Retinal pigment epithelial cell (primary cell): ENCODE data around the gene OTUB2.
A peak's percentile ranks its signal among the peaks of the same experiment; 100 is the strongest.

Source experiments
- DNase-seq: peaks from one replicate; pipeline ENCODE4 v3.0.0-alpha.2; 2010; ENCODE audit warnings: low read depth
- H3K4me3 ChIP-seq: 2 replicates; pipeline ENCODE4 v1.5.1; 2011; ENCODE audit warnings: mild to moderate bottlenecking, low read length, control low read depth, moderate library complexity
- TF ChIP-seq, protein P1 (sequence below): conservative IDR thresholded peaks from 2 replicates; pipeline ENCODE4 v1.5.1; 2011; ENCODE audit warnings: low read depth, low read length, control low read depth, inconsistent platforms

Gene OTUB2

DNA sequence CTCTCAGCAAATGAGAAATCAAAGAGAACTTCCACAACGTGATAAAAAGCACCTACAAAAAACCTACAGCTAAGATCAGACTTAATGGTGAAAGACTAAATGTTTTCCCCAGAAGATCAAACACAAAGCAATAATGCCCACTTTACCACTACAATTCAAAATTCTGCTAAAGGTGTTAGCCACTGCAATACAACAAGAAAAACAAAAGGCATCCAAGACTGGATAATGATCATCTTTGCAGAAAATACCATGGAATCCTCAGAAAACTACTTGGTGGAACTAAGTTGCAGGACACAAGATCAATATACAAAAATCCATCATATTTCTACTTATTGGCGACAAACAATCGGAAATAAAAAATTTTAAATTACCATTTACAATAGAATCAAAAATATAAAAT, 48.4 kb downstream of the OTUB2 start:
- DNase-seq: no peak
- no peak overlapping the region for H3K4me3 ChIP-seq
- TF ChIP-seq, protein P1, sequence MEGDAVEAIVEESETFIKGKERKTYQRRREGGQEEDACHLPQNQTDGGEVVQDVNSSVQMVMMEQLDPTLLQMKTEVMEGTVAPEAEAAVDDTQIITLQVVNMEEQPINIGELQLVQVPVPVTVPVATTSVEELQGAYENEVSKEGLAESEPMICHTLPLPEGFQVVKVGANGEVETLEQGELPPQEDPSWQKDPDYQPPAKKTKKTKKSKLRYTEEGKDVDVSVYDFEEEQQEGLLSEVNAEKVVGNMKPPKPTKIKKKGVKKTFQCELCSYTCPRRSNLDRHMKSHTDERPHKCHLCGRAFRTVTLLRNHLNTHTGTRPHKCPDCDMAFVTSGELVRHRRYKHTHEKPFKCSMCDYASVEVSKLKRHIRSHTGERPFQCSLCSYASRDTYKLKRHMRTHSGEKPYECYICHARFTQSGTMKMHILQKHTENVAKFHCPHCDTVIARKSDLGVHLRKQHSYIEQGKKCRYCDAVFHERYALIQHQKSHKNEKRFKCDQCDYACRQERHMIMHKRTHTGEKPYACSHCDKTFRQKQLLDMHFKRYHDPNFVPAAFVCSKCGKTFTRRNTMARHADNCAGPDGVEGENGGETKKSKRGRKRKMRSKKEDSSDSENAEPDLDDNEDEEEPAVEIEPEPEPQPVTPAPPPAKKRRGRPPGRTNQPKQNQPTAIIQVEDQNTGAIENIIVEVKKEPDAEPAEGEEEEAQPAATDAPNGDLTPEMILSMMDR: no peak

DNA sequence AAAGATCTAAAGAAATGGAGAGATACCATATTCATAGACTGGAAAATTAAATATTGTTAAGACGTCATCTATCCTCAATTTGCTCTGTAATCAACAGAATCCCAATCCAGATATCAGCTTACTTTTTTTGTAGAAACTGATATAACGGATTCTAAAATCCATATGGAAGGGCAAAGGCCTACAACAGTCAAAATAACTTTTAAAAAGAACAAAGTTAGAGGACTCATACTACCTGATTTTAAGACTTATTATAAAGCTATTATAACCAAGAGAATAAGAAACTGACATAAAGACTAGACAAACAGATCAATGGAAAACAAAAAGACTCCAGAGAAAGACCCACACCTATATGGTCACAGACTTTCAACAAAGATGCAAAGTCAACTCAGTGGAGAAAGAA, 48.9 kb downstream of the OTUB2 start:
- TF ChIP-seq, protein P1: no peak
- no peak for DNase-seq
- no peak overlapping the region for H3K4me3 ChIP-seq

DNA sequence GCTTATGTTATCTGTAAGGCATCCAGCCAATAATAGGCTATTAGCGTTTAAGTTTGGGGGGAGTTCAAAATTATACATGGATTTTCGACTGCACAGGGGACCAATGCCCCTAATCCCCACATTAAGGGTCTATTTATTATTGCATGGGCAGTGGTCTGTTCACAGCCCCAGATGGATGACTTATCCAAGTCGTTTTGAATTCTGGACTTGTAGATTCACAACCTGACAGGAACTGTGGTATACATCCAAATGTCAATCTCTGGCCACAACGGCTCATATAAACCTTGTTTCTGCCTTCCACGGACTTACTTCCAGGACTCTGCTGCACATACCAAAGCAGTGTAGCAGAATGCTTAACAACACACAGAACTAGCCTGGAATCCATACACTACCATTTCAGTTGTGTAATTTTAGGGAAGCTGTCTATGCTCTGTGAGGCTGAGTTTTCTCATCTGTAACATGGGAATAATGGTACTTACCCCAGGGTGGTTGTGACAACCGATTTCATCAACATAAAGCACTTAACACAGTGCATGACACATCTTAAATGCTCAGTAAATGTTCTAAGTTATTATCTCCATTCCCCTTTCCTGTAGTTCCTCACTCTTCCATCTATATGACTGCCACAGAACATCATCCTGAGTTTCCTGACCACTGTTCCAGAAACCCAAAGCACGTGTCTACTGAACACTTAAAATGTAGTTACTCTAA, 51.1 kb downstream of the OTUB2 start:
- no peak for DNase-seq
- TF ChIP-seq, protein P1: no peak
- peak overlapping the region; percentile 18 for H3K4me3 ChIP-seq

DNA sequence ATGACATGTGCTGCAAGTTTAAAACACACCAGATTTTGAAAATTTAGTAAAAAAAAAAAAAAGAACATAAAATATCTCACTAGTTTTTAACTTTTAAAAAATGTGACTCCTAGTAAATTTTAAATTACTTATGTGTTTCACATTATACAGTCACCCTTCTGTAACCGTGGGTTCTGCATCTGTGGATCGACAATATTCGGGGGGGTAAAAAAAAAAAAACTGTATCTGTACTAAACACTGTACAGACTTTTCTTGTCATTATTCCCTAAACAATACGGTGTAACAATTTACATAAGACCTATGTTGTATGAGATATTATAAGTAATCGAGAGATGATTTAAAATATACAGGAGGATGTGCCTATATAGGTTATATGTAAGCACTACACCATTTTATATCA, 51.7 kb downstream of the OTUB2 start:
- H3K4me3 ChIP-seq: no peak overlapping the region

DNA sequence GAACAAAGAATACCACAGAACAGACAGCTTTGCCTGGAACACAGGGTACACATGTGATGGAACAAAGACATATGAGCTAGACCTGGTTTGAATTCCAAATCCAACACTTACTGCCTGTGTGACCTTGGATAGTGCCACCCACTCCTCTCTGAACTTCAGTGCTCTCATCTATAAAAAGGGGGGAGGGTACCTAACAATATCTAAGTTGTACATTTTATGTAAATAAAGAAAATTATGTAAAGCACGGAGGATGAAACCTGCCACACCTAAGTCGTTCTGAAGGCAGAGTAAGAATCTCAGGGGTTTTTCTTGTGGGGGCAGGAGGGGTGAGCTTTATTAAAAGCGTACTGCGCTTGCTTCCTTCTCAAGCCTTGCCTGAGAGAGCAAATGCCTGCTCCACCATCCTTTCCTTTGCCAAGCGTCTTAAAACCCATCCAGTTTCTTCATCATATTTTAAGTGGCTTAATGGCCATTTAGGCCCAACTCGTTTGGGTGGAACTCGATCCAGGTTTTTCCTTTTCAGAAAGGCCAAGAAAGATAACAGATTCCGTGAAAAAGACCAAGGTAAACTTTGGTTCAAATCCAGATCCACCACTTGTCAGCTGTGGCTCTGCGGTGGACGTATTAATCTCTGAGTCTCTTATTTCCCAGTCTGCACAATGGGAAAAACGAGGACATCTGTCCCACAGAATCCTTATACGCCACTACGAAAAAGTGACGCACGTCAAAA, 53.9 kb downstream of the OTUB2 start:
- DNase-seq: no peak
- TF ChIP-seq, protein P1: no peak
- peak overlapping the region; percentile 97 for H3K4me3 ChIP-seq

More for the DNA sequence above, 51.7 kb downstream of the OTUB2 start:
- TF ChIP-seq, protein P1: no peak
- no peak for DNase-seq

DNA sequence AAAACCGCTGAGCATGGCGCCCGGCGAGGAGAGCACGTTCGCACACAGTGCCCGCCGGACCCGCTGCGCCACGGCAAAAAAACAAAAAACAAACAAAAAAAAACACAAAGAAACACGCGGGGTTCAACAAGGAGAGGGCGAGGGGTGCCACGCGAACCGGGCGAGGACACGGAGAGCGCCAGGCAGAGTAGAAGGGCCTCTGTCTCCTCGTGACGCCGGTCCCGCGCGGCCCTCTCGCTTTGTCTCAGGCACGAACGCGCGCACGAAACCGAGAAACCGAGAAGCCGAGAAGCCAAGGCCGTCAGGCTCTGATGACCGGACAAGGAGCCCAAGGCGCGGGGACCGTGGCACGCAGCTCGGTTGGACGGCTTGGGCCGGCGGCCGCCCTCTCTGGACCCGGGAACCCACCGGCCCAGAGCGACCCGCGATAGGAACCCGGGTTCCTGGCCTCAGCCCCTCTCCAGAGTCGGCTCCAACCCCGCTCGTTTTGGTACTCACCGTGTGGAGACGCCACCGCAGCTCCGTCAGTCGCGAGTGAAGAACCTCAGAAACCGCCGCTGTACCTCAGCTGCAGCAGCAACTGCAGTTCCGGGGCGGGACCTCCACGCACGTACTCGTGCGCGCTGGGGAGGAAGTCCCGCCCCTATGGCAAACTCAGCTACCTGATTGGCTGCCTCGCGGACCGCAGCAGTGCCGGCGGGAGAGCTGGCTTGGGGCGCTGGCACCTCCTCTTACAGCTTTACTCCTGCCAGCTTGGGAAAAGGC, 54.7 kb downstream of the OTUB2 start, which contains the start of the genes DDX24 and IFI27L1:
TSS of gene DDX24 (minus strand) at position 582 of the 765 bp plus-strand sequence. CDS start 1,460 bp downstream, outside the sequence.
TSS of gene IFI27L1 (plus strand) at position 690 of the 765 bp plus-strand sequence. CDS start 15,628 bp downstream, outside the sequence.
- DNase-seq: peak; percentile 74
- H3K4me3 ChIP-seq: peak within 1 kb of the TSS; percentile 97
- TF ChIP-seq, protein P1: no peak
